ENCODE data around the gene NFYC.

Gene NFYC

DNA sequence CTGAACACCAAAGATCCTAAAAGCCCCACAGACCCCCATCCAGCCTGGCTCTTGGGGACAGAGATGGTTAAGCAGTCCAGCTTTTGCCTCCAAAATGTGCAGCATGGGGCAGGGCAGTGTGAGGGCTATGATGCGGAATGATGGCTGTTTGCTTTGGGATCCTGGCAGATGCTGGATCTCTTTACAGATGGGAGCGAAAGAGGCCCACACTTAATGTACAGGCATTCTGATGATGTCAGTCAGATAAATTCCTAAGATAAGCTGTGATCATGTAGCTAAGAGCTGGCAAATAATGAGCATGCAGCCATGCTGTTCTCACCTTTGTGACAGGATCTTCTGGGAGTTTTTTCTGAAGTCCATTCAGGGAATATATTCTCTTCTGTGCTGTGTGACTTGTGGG is 74.5 kb downstream of the NFYC start:
- Histone ChIP-seq H4K8ac (ENCODE audit: low read length) (no peak overlapping the region), H3K4me1 (ENCODE audit: control insufficient read depth, insufficient read depth, low read depth, low read length) (peaks cover 5% of the 10 kb centered on the region), H2AFZ (ENCODE audit: low read depth, low read length) (no peak overlapping the region), H2BK5ac (ENCODE audit: low read depth, low read length, poor library complexity, severe bottlenecking) (no peak overlapping the region), H3K27ac (ENCODE audit: low read length, poor library complexity, severe bottlenecking) (no peak overlapping the region), H3K9me3 (ENCODE audit: control insufficient read depth, low read length) (no peaks in the 10 kb centered on the region), H3K36me3 (ENCODE audit: control insufficient read depth in 1 of 2, insufficient read depth in 2 of 2, low read depth in 1 of 2, low read length in 2 of 2) (peaks cover 73 to 90% of the 10 kb centered on the region in 2 experiments), H3K18ac (ENCODE audit: low read depth in 1 of 2, low read length in 2 of 2) (no peak overlapping the region), H3K14ac (ENCODE audit: low read length in 2 of 2) (no peak overlapping the region), H3K23ac (ENCODE audit: low read length in 2 of 2) (no peak overlapping the region), H2BK120ac (ENCODE audit: low read depth, low read length) (no peak overlapping the region), H2BK12ac (ENCODE audit: low read length in 2 of 2) (no peak overlapping the region), H3K4ac (ENCODE audit: low read depth in 1 of 2, low read length in 2 of 2) (no peak overlapping the region), H4K91ac (ENCODE audit: low read length) (no peak overlapping the region), H3K4me2 (ENCODE audit: low read length, poor library complexity, severe bottlenecking) (no peak overlapping the region), H2AK5ac (ENCODE audit: low read length, severe bottlenecking) (no peak overlapping the region), H3K4me3 (ENCODE audit: insufficient read depth in 1 of 2, low read depth in 1 of 2, low read length in 2 of 2) (no peak overlapping the region), H3K9ac (ENCODE audit: low read length) (no peak overlapping the region), H2BK15ac (ENCODE audit: low read depth, poor library complexity, severe bottlenecking) (no peak overlapping the region), H3K27me3 (ENCODE audit: control insufficient read depth in 1 of 2, insufficient read depth in 1 of 2, low read length in 2 of 2) (no peaks in the 10 kb centered on the region), H3K79me1 (replicated peaks; ENCODE audit: low read length, poor library complexity, severe bottlenecking) (peaks cover 37% of the 10 kb centered on the region)
- 95% methylated on average over 2 of the region's 2 CpGs for WGBS
- no peak for DNase-seq

- Histone ChIP-seq H3K4me3 (ENCODE audit: insufficient read depth in 1 of 2, low read depth in 1 of 2, low read length in 2 of 2) (no peak overlapping the region), H2AFZ (ENCODE audit: low read depth, low read length) (no peak overlapping the region), H3K18ac (ENCODE audit: low read depth in 1 of 2, low read length in 2 of 2) (no peak overlapping the region), H3K9me3 (ENCODE audit: control insufficient read depth, low read length) (no peaks in the 10 kb centered on the region), H3K4ac (ENCODE audit: low read depth in 1 of 2, low read length in 2 of 2) (no peak overlapping the region), H3K27me3 (ENCODE audit: control insufficient read depth in 1 of 2, insufficient read depth in 1 of 2, low read length in 2 of 2) (no peaks in the 10 kb centered on the region), H2BK5ac (ENCODE audit: low read depth, low read length, poor library complexity, severe bottlenecking) (no peak overlapping the region), H3K4me2 (ENCODE audit: low read length, poor library complexity, severe bottlenecking) (no peak overlapping the region), H2BK120ac (ENCODE audit: low read depth, low read length) (no peak overlapping the region), H3K27ac (ENCODE audit: low read length, poor library complexity, severe bottlenecking) (no peak overlapping the region), H3K9ac (ENCODE audit: low read length) (no peak overlapping the region), H2BK15ac (ENCODE audit: low read depth, poor library complexity, severe bottlenecking) (no peak overlapping the region), H4K91ac (ENCODE audit: low read length) (no peak overlapping the region), H2AK5ac (ENCODE audit: low read length, severe bottlenecking) (no peak overlapping the region), H2BK12ac (ENCODE audit: low read length in 2 of 2) (no peak overlapping the region), H3K14ac (ENCODE audit: low read length in 2 of 2) (no peak overlapping the region), H3K79me1 (replicated peaks; ENCODE audit: low read length, poor library complexity, severe bottlenecking) (peaks cover 35% of the 10 kb centered on the region), H3K36me3 (ENCODE audit: control insufficient read depth in 1 of 2, insufficient read depth in 2 of 2, low read depth in 1 of 2, low read length in 2 of 2) (peaks cover 74 to 91% of the 10 kb centered on the region in 2 experiments), H3K23ac (ENCODE audit: low read length in 2 of 2) (no peak overlapping the region), H3K4me1 (ENCODE audit: control insufficient read depth, insufficient read depth, low read depth, low read length) (peaks cover 5% of the 10 kb centered on the region), H4K8ac (ENCODE audit: low read length) (no peak overlapping the region)
- WGBS, result 100% methylated on average over 3 of the region's 4 CpGs
- no peak for DNase-seq
Observed at GRCh38 chr1:40766560-40766959, 75.1 kb downstream of the NFYC start.

DNA sequence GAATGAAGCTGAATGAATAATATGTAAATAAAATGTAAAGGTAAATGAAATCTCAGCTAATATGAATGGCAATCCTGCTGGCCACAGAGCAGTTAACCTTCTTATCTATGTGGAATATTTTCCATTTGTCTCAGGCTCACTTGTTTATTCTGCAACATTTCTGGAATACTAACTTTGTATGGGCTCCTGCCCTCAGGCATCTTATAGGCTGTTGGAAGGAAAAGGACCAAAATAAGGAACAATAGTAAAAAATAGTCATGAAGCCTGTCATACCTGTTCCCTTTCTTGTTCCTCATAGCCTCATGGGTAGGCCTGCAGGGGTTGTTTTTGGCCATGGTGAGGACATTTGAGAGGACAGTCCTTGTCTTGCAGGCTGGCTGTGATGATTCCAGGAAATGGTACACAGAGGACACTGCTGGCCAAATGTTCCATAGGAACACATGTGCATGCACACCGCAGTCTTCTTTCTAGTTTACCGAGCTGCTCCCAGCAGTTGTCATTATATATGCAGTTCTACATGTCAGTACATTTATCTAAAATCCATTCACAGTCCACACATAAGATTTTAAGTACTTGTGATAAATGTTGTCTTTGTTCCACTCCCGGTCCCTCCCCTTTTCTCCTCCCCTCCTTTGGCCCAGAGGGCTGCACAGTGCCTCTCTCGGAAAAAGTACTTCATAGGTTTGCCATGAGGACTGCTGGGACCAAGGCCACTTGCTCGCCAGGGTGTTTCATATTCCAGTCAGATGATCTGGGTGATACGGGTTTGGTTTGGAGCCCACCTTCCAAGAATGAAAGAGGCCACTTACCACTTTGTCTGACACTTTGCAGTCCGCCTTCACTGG is 76.9 kb downstream of the NFYC start:
- Histone ChIP-seq H2BK5ac (ENCODE audit: low read depth, low read length, poor library complexity, severe bottlenecking) (no peak overlapping the region), H3K4me2 (ENCODE audit: low read length, poor library complexity, severe bottlenecking) (no peak overlapping the region), H3K4me3 (ENCODE audit: insufficient read depth in 1 of 2, low read depth in 1 of 2, low read length in 2 of 2) (no peak overlapping the region), H3K9ac (ENCODE audit: low read length) (no peak overlapping the region), H4K8ac (ENCODE audit: low read length) (no peak overlapping the region), H3K4ac (ENCODE audit: low read depth in 1 of 2, low read length in 2 of 2) (no peak overlapping the region), H3K4me1 (ENCODE audit: control insufficient read depth, insufficient read depth, low read depth, low read length) (peaks cover 5% of the 10 kb centered on the region), H4K91ac (ENCODE audit: low read length) (no peak overlapping the region), H3K36me3 (ENCODE audit: control insufficient read depth in 1 of 2, insufficient read depth in 2 of 2, low read depth in 1 of 2, low read length in 2 of 2) (peaks cover 74 to 85% of the 10 kb centered on the region in 2 experiments), H2BK120ac (ENCODE audit: low read depth, low read length) (no peak overlapping the region), H3K18ac (ENCODE audit: low read depth in 1 of 2, low read length in 2 of 2) (no peak overlapping the region), H2AFZ (ENCODE audit: low read depth, low read length) (no peak overlapping the region), H3K27ac (ENCODE audit: low read length, poor library complexity, severe bottlenecking) (no peak overlapping the region), H3K14ac (ENCODE audit: low read length in 2 of 2) (no peak overlapping the region), H3K79me1 (replicated peaks; ENCODE audit: low read length, poor library complexity, severe bottlenecking) (peaks cover 27% of the 10 kb centered on the region), H2AK5ac (ENCODE audit: low read length, severe bottlenecking) (no peak overlapping the region), H3K27me3 (ENCODE audit: control insufficient read depth in 1 of 2, insufficient read depth in 1 of 2, low read length in 2 of 2) (no peaks in the 10 kb centered on the region), H3K9me3 (ENCODE audit: control insufficient read depth, low read length) (no peaks in the 10 kb centered on the region), H3K23ac (ENCODE audit: low read length in 2 of 2) (no peak overlapping the region), H2BK15ac (ENCODE audit: low read depth, poor library complexity, severe bottlenecking) (no peak overlapping the region), H2BK12ac (ENCODE audit: low read length in 2 of 2) (no peak overlapping the region)
- 89% methylated on average over 6 of the region's 7 CpGs for WGBS
- DNase-seq, result no peak

GRCh38 chr1:40769815-40770214 is 78.3 kb downstream of the NFYC start:
- H2AK5ac ChIP-seq (ENCODE audit: low read length, severe bottlenecking), result no peak overlapping the region
- H2BK12ac ChIP-seq (ENCODE audit: low read length in 2 of 2), result no peak overlapping the region
- H3K4me1 ChIP-seq (ENCODE audit: control insufficient read depth, insufficient read depth, low read depth, low read length), result peaks cover 5% of the 10 kb centered on the region
- H3K27ac ChIP-seq (ENCODE audit: low read length, poor library complexity, severe bottlenecking), result no peak overlapping the region
- H3K36me3 ChIP-seq (ENCODE audit: control insufficient read depth in 1 of 2, insufficient read depth in 2 of 2, low read depth in 1 of 2, low read length in 2 of 2), result peaks cover 65 to 73% of the 10 kb centered on the region in 2 experiments
- H2BK5ac ChIP-seq (ENCODE audit: low read depth, low read length, poor library complexity, severe bottlenecking), result no peak overlapping the region
- DNase-seq, result no peak
- WGBS, result 94% methylated on average over 4 of the region's 4 CpGs
- no peak overlapping the region for H4K91ac ChIP-seq (ENCODE audit: low read length)
- no peak overlapping the region for H2BK120ac ChIP-seq (ENCODE audit: low read depth, low read length)
- H3K18ac ChIP-seq (ENCODE audit: low read depth in 1 of 2, low read length in 2 of 2), result no peak overlapping the region
- H3K79me1 ChIP-seq (replicated peaks; ENCODE audit: low read length, poor library complexity, severe bottlenecking), result peaks cover 23% of the 10 kb centered on the region
- no peak overlapping the region for H3K23ac ChIP-seq (ENCODE audit: low read length in 2 of 2)
- no peak overlapping the region for H3K9ac ChIP-seq (ENCODE audit: low read length)
- no peak overlapping the region for H4K8ac ChIP-seq (ENCODE audit: low read length)
- no peaks in the 10 kb centered on the region for H3K9me3 ChIP-seq (ENCODE audit: control insufficient read depth, low read length)
- H3K14ac ChIP-seq (ENCODE audit: low read length in 2 of 2), result no peak overlapping the region
- H3K27me3 ChIP-seq (ENCODE audit: control insufficient read depth in 1 of 2, insufficient read depth in 1 of 2, low read length in 2 of 2), result no peaks in the 10 kb centered on the region
- no peak overlapping the region for H3K4me2 ChIP-seq (ENCODE audit: low read length, poor library complexity, severe bottlenecking)
- no peak overlapping the region for H2BK15ac ChIP-seq (ENCODE audit: low read depth, poor library complexity, severe bottlenecking)
- H3K4me3 ChIP-seq (ENCODE audit: insufficient read depth in 1 of 2, low read depth in 1 of 2, low read length in 2 of 2), result no peak overlapping the region
- no peak overlapping the region for H3K4ac ChIP-seq (ENCODE audit: low read depth in 1 of 2, low read length in 2 of 2)
- no peak overlapping the region for H2AFZ ChIP-seq (ENCODE audit: low read depth, low read length)

All from mesenchymal stem cell (in vitro differentiated cells and primary cell).